ENCODE results near the gene OR5B3. TPM values are rescaled to one million over a fixed set of nuclear protein-coding genes. Genes with fewer than 3 reads are reported as not detected.

Gene OR5B3
- total and polyA plus RNA-seq, 4 experiments from 2014 or later: not detected

- Mint-ChIP-seq H3K9me3 (peaks cover 0 to 15% (median 8%) of the 10 kb centered on the region in 8 donors), H3K36me3 (no peaks in the 10 kb centered on the region), H3K4me3 (no peak overlapping the region), H3K27ac (no peak overlapping the region), H3K4me1 (no peaks in the 10 kb centered on the region), H3K27me3 (peaks cover 0 to 8% of the 10 kb centered on the region in 2 donors)
- no peak overlapping the region for H3K4me3 ChIP-seq (ENCODE audit: low read length in 2 of 2)
- no peak for DNase-seq
- H3K9me3 ChIP-seq (ENCODE audit: control insufficient read depth in 1 of 2, low read length in 2 of 2): no peaks in the 10 kb centered on the region
- H3K27me3 ChIP-seq (ENCODE audit: insufficient read depth, low read length): no peaks in the 10 kb centered on the region
- no peaks in the 10 kb centered on the region for H3K4me1 ChIP-seq (ENCODE audit: insufficient read depth, low read length)
- ChIA-PET POLR2A (ENCODE audit: partially characterized antibody) (no interaction called here), CTCF (ENCODE audit: partially characterized antibody) (no interaction called here)
- H3K36me3 ChIP-seq (ENCODE audit: insufficient read depth, low read length): no peaks in the 10 kb centered on the region
- intact Hi-C loops (cut with micrococcal nuclease): no loop called here
- no peak overlapping the region for H3K27ac ChIP-seq (ENCODE audit: low read depth, low read length)
Observed at GRCh38 chr11:58390551-58391063, 16.1 kb downstream of the OR5B3 start.

GRCh38 chr11:58358969-58359368, 47.7 kb downstream of the OR5B3 start, which contains the start of gene OR5B17:
OR5B17 (minus strand) TSS chr11:58359069; CDS start chr11:58359069, 0 bp downstream.
- Histone ChIP-seq H3K27me3 (ENCODE audit: insufficient read depth, low read length) (no peaks in the 10 kb centered on the region), H3K4me3 (ENCODE audit: low read length in 2 of 2) (no peak within 1 kb of the TSS), H3K4me1 (ENCODE audit: insufficient read depth, low read length) (no peaks in the 10 kb centered on the region), H3K9me3 (ENCODE audit: control insufficient read depth in 1 of 2, low read length in 2 of 2) (no peaks in the 10 kb centered on the region), H3K27ac (ENCODE audit: low read depth, low read length) (no peak within 1 kb of the TSS), H3K36me3 (ENCODE audit: insufficient read depth, low read length) (no peaks in the 10 kb centered on the region)
- CTCF ChIA-PET (ENCODE audit: partially characterized antibody): no interaction called here
- no peak within 1 kb of the TSS for H3K4me3 Mint-ChIP-seq
- peaks cover 0 to 3% (median 0%) of the 10 kb centered on the region in 8 donors for H3K9me3 Mint-ChIP-seq
- no peaks in the 10 kb centered on the region for H3K4me1 Mint-ChIP-seq
- no peak within 1 kb of the TSS for H3K27ac Mint-ChIP-seq
- intact Hi-C loops (cut with micrococcal nuclease): no loop called here
- H3K27me3 Mint-ChIP-seq: peaks cover 13 to 18% of the 10 kb centered on the region in 2 donors
- no peak for DNase-seq
- H3K36me3 Mint-ChIP-seq: no peaks in the 10 kb centered on the region
- POLR2A ChIA-PET (ENCODE audit: partially characterized antibody): no interaction called here

GRCh38 chr11:58354727-58355126, 51.9 kb downstream of the OR5B3 start:
- no peak overlapping the region for H3K4me3 ChIP-seq (ENCODE audit: low read length in 2 of 2)
- H3K9me3 Mint-ChIP-seq: no peaks in the 10 kb centered on the region
- H3K4me3 Mint-ChIP-seq: no peak overlapping the region
- DNase-seq: no peak
- H3K4me1 Mint-ChIP-seq: no peaks in the 10 kb centered on the region
- H3K4me1 ChIP-seq (ENCODE audit: insufficient read depth, low read length): no peaks in the 10 kb centered on the region
- H3K27ac Mint-ChIP-seq: no peak overlapping the region
- intact Hi-C loops (cut with micrococcal nuclease): no loop called here
- H3K36me3 Mint-ChIP-seq: no peaks in the 10 kb centered on the region
- no peaks in the 10 kb centered on the region for H3K27me3 ChIP-seq (ENCODE audit: insufficient read depth, low read length)
- no peaks in the 10 kb centered on the region for H3K36me3 ChIP-seq (ENCODE audit: insufficient read depth, low read length)
- no peak overlapping the region for H3K27ac ChIP-seq (ENCODE audit: low read depth, low read length)
- POLR2A ChIA-PET (ENCODE audit: partially characterized antibody): no interaction called here
- no peaks in the 10 kb centered on the region for H3K9me3 ChIP-seq (ENCODE audit: control insufficient read depth in 1 of 2, low read length in 2 of 2)
- CTCF ChIA-PET (ENCODE audit: partially characterized antibody): no interaction called here
- peaks cover 9 to 10% of the 10 kb centered on the region in 2 donors for H3K27me3 Mint-ChIP-seq

Other genes with a start within 250 kb of the OR5B3 start
- not detected for gene OR9Q2, start 217.8 kb downstream of the OR5B3 start, total RNA-seq
- not detected for gene OR9Q2, start 217.8 kb downstream of the OR5B3 start, polyA plus RNA-seq
- not detected for gene OR1S2, start 202.7 kb downstream of the OR5B3 start, total RNA-seq
- not detected for gene OR1S2, start 202.7 kb downstream of the OR5B3 start, polyA plus RNA-seq
- not detected for gene OR1S1, start 194.2 kb downstream of the OR5B3 start, total RNA-seq
- gene OR1S1, start 194.2 kb downstream of the OR5B3 start, polyA plus RNA-seq: not detected
- gene OR10Q1, start 178.0 kb downstream of the OR5B3 start, total RNA-seq: not detected
- not detected for gene OR10Q1, start 178.0 kb downstream of the OR5B3 start, polyA plus RNA-seq
- not detected for gene OR10W1, start 138.6 kb downstream of the OR5B3 start, total RNA-seq
- gene OR10W1, start 138.6 kb downstream of the OR5B3 start, polyA plus RNA-seq: not detected
- gene OR5B17, start 47.8 kb downstream of the OR5B3 start, total RNA-seq: not detected
- gene OR5B17, start 47.8 kb downstream of the OR5B3 start, polyA plus RNA-seq: not detected
- under 1 TPM in 1 of 2 experiments, not detected in 1; 0.29 TPM for gene OR5B2, start 21.2 kb upstream of the OR5B3 start, total RNA-seq
- not detected for gene OR5B2, start 21.2 kb upstream of the OR5B3 start, polyA plus RNA-seq
- gene OR5B12, start 35.4 kb upstream of the OR5B3 start, total RNA-seq: not detected
- not detected for gene OR5B12, start 35.4 kb upstream of the OR5B3 start, polyA plus RNA-seq
- under 1 TPM; 0.61 to 0.99 TPM for gene OR5B21, start 101.2 kb upstream of the OR5B3 start, total RNA-seq
- not detected for gene OR5B21, start 101.2 kb upstream of the OR5B3 start, polyA plus RNA-seq
- gene LPXN, start 169.0 kb upstream of the OR5B3 start, total RNA-seq: 100 to 1,000 TPM; 138 to 147 TPM
- gene LPXN, start 169.0 kb upstream of the OR5B3 start, polyA plus RNA-seq: 100 to 1,000 TPM; 251 to 281 TPM
- gene ZFP91, start 172.2 kb upstream of the OR5B3 start, total RNA-seq: 10 to 100 TPM; 38.0 to 38.4 TPM
- gene ZFP91, start 172.2 kb upstream of the OR5B3 start, polyA plus RNA-seq: 1 to 10 TPM; 3.8 to 7.3 TPM
- 1 to 10 TPM; 2.6 to 2.9 TPM for gene CNTF, start 215.8 kb upstream of the OR5B3 start, total RNA-seq
- gene CNTF, start 215.8 kb upstream of the OR5B3 start, polyA plus RNA-seq: under 1 TPM in 1 of 2 donors, not detected in 1; 0.10 TPM

All from CD4-positive, alpha-beta memory T cell (primary cell).